Adrenal gland (tissue), 5 donors: ENCODE measurements around the gene MAGIX.

Experiments
- CTCF ChIP-seq, 6 experiments: fragments of 450-650 bp in 4 of 6; fragments of 200-600 bp in 2 of 6; sonication (generic) in 1 of 6; IDR thresholded peaks; 1 replicate in 5 of 6; 2 replicates in 1 of 6; pipeline versions ENCODE4 v1.5.1 to v1.8.0; 2016 to 2021; ENCODE audit warnings: antibody characterized with exemption in 6 of 6, mild to moderate bottlenecking in 2 of 6, moderate library complexity in 1 of 6
- POLR2A ChIP-seq, 2 donors: fragments of 450-650 bp; IDR thresholded peaks; one replicate each; pipeline ENCODE4 v1.6.1; 2017; ENCODE audit warnings: antibody characterized with exemption in 2 of 2, mild to moderate bottlenecking in 2 of 2, moderate library complexity in 1 of 2
- donor health status: DM: no; HTN: no; CAD: no.

- TF ChIP-seq CTCF (IDR thresholded peaks at IDR 0.05), result no peak
- TF ChIP-seq POLR2A (IDR thresholded peaks at IDR 0.05), result no peak
Measured at GRCh38 chrX:49204709-49205108, 42.2 kb downstream of the MAGIX start.
